ENCODE data around the gene PLEKHA4.
"Not testable (repeated sequence)": the region's sequence is repeated elsewhere in the genome, so short reads cannot be mapped to it uniquely, and the experiment has no call there.

PLEKHA4 gene

GRCh38 chr19:48887861-48888612, 19.6 kb upstream of the PLEKHA4 start:
- no peak for DNase-seq (ENCODE audit: low read depth)

GRCh38 chr19:48883726-48884125, 15.3 kb upstream of the PLEKHA4 start:
- no peak for DNase-seq (ENCODE audit: low read depth)

- no peak for DNase-seq (ENCODE audit: low read depth)
Measured at GRCh38 chr19:48881741-48882657, 13.6 kb upstream of the PLEKHA4 start.

GRCh38 chr19:48879696-48880095, 11.3 kb upstream of the PLEKHA4 start:
- DNase-seq (ENCODE audit: low read depth): not testable (repeated sequence)

- no peak for DNase-seq (ENCODE audit: low read depth)
Measured at GRCh38 chr19:48879025-48879637, 10.7 kb upstream of the PLEKHA4 start.

GRCh38 chr19:48878196-48879024, 10.0 kb upstream of the PLEKHA4 start:
- DNase-seq (ENCODE audit: low read depth): no peak

GRCh38 chr19:48877855-48878195, 9.4 kb upstream of the PLEKHA4 start:
- DNase-seq (ENCODE audit: low read depth): no peak

- DNase-seq (ENCODE audit: low read depth): not testable (repeated sequence)
Measured at GRCh38 chr19:48876043-48876981, 7.9 kb upstream of the PLEKHA4 start.

GRCh38 chr19:48874303-48875135, 6.1 kb upstream of the PLEKHA4 start:
- DNase-seq (ENCODE audit: low read depth): no peak

- DNase-seq (ENCODE audit: low read depth): no peak
Measured at GRCh38 chr19:48873476-48874302, 5.3 kb upstream of the PLEKHA4 start.

- DNase-seq (ENCODE audit: low read depth): peak; percentile 61
Measured at GRCh38 chr19:48872884-48873475, 4.6 kb upstream of the PLEKHA4 start.

- peak; percentile 99 for DNase-seq (ENCODE audit: low read depth)
Measured at GRCh38 chr19:48872182-48872883, 3.9 kb upstream of the PLEKHA4 start, which contains the start of gene PPP1R15A. Gene PPP1R15A (plus strand): TSS chr19:48872421. CDS start chr19:48873234, 813 bp downstream.

GRCh38 chr19:48871471-48872181, 3.2 kb upstream of the PLEKHA4 start:
- DNase-seq (ENCODE audit: low read depth): not testable (repeated sequence)

- no peak for DNase-seq (ENCODE audit: low read depth)
Measured at GRCh38 chr19:48870048-48870447, 1.6 kb upstream of the PLEKHA4 start.

GRCh38 chr19:48867746-48868113, 687 bp downstream of the PLEKHA4 start:
- DNase-seq (ENCODE audit: low read depth): no peak

GRCh38 chr19:48867123-48867745, 1.2 kb downstream of the PLEKHA4 start:
- no peak for DNase-seq (ENCODE audit: low read depth)

- DNase-seq (ENCODE audit: low read depth): no peak
Measured at GRCh38 chr19:48866692-48867091, 1.7 kb downstream of the PLEKHA4 start.

All from stimulated activated CD8-positive, alpha-beta memory T cell treated with anti-CD3 and anti-CD28 coated beads, Interleukin-12 subunit alpha, Interleukin-12 subunit beta, amount 100 ng/mL, for 1 hour (primary cell).